GM12872 (cell line): ENCODE measurements around the gene BZW1.

Experiments
- TF ChIP-seq, protein P1 (sequence below): IDR thresholded peaks from 3 replicates; pipeline ENCODE4 v1.5.1; 2011; ENCODE audit warnings: low read depth, mild to moderate bottlenecking, low read length, moderate library complexity; ENCODE audit not compliant: insufficient read depth

The BZW1 gene

DNA sequence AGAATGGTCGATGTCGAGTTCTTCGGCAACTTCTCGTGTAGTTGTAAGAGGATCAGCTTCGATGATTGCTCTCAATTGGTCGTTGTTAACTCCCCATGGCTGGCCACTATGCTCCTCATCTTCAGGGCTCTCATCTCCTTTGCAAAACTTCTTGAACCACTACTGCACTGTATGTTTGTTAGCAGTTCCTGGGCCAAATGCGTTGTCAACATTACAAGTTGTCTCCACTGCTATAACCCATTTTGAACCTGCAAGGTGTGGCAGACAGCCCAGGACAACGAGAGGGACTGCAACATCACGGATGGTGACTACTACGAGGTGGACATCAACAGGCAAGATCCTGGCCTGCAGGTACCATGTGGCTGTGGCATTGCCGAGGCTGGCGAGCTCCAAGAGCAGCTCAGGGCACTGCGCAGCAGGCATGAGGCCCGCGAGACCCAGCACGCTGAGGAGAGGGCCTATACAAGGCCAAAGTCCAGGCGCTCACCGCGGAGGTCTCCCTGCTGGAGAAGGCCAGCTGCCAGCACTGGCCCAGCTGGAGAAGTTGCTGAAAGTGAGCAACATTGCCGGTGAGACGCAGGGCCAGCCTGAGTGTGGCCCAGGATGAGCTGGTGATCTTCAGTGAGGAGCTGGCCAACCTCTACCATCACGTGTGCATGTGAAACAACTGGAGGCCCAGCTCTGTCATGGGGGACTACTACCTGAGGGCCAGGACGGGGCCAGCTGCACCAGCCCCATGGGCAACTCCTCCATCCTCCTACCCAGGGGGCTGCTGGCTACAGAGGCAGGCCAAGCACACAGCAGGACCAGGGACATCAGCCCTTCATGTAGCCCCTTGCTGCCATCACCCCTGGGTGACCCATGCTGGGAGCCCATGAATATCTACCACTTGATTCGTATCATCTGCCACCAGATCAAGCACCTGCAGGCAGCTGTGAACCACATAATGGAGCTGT lies 32.6 kb downstream of the BZW1 start:
- TF ChIP-seq, protein P1, sequence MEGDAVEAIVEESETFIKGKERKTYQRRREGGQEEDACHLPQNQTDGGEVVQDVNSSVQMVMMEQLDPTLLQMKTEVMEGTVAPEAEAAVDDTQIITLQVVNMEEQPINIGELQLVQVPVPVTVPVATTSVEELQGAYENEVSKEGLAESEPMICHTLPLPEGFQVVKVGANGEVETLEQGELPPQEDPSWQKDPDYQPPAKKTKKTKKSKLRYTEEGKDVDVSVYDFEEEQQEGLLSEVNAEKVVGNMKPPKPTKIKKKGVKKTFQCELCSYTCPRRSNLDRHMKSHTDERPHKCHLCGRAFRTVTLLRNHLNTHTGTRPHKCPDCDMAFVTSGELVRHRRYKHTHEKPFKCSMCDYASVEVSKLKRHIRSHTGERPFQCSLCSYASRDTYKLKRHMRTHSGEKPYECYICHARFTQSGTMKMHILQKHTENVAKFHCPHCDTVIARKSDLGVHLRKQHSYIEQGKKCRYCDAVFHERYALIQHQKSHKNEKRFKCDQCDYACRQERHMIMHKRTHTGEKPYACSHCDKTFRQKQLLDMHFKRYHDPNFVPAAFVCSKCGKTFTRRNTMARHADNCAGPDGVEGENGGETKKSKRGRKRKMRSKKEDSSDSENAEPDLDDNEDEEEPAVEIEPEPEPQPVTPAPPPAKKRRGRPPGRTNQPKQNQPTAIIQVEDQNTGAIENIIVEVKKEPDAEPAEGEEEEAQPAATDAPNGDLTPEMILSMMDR: no peak

DNA sequence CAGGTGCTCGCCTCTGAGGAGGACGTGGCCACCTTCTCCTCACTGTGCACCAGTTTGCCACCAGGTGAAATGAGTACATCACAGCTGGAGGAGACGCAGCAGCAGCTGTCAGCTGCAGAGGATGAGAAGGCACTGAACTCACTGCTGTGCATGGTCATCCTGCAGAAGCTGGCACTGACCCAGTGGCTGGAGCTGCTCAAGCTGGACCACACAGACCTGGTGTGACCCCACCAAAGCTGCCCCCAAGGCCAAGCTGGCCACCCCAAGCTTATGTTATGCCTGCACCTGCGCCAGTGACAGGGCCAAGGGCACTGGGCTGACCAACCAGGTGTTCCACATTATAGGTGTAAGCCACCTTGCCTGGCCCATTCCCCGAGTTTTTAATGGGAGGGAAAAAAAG lies 33.5 kb downstream of the BZW1 start:
- TF ChIP-seq, protein P1: no peak

DNA sequence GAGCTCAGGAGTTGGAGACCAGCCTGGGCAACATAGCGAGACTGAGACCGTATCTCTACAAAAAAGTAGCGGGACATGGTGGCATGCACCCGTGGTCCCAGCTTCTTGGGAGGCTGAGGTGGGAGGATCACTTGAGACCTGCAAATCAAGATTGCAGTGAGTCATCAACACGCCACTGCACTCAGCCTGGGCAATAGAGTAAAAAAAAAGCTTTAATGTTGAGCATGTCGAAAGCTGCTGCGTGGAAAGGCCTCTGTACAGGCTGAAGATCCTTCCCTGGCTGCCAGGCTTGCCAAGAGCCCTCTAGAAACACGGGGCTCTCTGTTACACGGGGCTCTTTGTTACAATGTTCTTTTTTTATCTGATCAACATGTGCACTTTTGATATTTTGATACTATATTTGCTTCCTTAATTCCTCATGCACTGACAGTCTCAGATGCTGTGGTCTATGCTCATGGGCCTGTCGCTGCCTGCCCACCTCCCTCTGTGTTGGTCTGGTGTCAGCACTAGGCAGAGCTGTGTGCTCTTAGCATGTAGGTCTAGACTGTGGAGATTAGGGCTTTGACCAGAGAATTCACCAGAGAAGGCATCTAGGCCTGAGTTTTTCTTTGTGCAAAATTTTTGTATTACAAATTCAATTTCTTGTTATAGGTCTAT lies 34.1 kb downstream of the BZW1 start:
- TF ChIP-seq, protein P1: no peak

DNA sequence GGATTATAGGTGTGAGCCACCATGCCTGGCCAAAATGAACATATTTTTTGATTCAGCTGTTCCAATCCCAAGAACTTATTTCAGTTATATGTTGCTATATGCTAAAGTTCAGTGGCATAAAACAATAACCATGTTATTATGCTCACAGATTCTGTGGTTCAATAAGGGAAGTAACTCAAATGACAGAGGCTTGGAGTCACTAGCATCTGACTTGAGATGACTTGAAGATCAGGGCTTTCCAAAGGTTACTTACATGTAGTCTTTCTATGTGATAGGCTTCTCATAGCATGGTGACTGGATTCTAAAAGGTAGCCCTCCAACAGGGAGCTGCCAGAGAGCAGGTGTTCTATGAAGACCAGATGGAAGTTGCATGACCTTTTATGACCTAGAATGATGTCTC lies 35.6 kb downstream of the BZW1 start:
- TF ChIP-seq, protein P1: no peak

DNA sequence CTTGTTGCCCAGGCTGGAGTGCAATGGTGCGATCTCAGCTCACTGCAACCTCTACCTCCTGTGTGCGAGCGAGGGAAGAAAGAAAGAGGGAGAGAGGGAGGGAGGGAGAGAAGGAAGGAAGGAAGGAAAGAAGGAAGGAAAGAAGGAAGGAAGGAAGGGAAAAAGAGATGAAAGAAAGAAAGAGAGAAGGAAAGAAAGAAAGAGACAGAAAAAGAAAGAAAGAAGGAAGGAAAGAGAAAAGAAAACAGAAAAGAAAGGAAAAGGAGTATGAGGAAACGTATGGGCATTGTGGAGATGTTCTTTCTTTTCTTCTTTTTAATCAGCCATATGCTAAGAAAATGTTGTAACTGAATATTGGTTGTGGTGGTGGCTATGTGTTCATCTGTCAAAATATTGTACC lies 36.2 kb downstream of the BZW1 start:
- TF ChIP-seq, protein P1: no peak

DNA sequence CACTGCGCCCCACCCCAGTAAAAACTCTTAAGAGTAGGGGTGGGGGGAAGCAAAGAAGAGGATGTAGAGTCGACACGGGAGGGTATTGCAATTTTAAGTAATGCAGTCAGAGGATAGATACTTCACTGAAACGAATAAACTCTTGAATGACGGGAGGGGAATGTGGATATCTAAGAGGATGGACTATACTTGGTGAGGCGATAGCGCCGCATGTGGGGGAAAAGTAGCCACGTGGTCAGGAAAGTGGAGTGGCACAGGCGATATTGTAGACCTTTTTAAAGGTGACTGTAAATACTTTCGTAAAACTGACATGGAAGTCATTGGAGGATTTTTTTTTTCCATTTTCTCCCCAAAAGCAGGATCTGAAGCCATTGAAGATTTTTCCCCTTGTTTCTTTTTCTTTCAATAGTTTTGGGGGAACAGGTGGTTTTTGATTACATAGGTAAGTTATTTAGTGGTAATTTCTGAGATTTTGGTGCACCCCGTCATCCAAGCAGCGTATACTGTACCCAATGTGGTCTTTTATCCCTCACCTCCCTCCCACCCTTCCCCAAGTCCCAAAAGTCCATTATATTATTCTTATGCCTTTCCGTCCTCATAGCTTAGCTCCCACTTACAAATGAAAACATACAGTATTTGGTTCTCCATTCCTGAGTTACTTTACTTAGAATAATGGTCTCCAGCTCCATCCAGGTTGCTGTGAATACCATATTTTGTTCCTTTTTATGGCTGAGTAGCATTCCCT lies 39.0 kb downstream of the BZW1 start:
- TF ChIP-seq, protein P1: no peak

DNA sequence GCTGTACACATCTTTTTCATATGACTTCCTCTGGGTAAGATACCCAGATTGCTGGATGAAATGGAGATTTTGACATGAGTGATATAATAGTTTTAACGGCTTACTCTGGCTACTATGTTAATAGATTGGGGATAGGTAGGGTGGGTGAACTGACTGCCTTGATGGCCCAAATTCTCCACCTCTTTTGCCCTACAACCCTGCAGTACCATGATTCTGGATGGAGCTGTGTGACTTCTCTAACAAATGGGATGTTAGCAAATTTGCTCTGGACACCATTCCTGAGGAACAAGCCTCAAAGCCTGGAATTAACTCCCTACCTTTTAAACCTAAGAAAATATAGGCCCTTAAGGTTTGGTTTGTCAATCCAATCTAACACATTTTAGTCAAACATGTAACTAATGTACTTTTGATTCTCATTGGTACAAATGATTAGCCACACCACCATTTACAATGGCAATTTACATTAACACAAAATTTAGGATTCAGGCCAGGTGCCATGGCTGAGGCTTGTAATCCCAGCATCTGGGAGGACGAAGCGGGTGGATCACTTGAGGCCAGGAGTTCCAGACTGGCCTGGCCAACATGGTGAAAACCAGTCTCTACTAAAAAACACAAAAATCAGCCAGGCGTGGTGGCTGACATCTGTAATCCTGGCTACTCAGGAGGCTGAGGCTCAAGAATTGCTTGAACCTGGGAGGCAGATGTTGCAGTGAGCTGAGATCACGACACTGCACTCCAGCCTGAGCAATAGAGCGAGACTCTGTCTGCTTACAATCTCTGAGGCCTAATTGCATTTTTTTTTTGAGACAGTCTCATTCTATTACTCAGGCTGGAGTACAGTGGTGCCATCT lies 39.9 kb downstream of the BZW1 start:
- TF ChIP-seq, protein P1: no peak
